NCI-H2107 treated with DMSO at 0.1 percent for 48 hours (cell line): ENCODE results near the gene LCN9.

Source experiments
- DNase-seq: peaks from one replicate; lab custom pipeline; 2025; ENCODE audit not compliant: unreplicated experiment; lab: John Stamatoyannopoulos, UW

Gene LCN9

GRCh38 chr9:135662758-135663450, at the start of gene LCN9:
LCN9 (plus strand) TSS chr9:135663309; CDS start chr9:135663322, 13 bp downstream.
- no peak for DNase-seq

GRCh38 chr9:135613946-135614805, 48.9 kb upstream of the LCN9 start:
- no peak for DNase-seq

DNA sequence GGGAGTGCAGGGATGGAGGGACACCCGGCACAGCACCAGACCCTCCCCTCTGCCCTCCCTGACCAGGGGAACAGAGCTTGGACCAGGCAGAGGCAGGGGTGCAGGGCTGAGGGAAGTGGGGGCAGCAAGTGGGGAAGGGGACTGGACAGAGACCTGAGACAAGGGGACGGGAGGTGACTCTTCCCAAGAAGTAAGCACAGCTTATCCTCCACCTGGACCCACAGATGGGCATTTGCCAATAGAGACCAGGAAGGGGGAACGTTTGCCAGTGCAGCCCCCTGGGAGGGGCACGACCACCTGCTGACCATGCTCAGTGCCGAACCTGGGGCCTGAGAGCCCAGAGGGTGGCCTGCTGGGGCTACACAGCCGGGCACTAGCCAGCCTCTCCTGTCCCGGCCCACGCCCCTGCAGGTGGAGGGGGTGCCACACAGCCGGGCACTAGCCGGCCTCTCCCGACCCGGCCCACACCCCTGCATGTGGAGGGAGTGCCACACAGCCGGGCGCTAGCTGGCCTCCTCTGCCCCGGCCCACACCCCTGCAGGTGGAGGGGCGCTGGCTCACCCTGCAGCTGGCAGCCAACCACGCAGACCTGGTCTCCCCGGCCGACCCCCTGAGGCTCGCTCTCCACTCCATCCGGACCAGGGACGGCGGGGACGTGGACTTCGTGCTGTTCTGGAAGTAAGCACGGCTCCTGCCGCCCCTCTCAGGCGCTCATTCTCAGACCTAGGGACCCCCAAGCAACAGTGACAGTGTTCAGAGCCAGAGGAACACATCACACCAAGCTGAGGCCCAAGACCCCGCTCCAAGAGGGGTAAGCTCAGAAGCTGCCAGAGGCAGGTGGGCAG, 48.1 kb upstream of the LCN9 start:
- DNase-seq: no peak

- DNase-seq: no peak
These were observed 47.2 kb upstream of the LCN9 start for GRCh38 chr9:135615666-135616618.

- no peak for DNase-seq
These were observed 46.2 kb upstream of the LCN9 start for GRCh38 chr9:135616619-135617537.

GRCh38 chr9:135617538-135617900, 45.6 kb upstream of the LCN9 start:
- no peak for DNase-seq

- no peak for DNase-seq
These were observed 45.1 kb upstream of the LCN9 start for GRCh38 chr9:135617991-135618411.

DNA sequence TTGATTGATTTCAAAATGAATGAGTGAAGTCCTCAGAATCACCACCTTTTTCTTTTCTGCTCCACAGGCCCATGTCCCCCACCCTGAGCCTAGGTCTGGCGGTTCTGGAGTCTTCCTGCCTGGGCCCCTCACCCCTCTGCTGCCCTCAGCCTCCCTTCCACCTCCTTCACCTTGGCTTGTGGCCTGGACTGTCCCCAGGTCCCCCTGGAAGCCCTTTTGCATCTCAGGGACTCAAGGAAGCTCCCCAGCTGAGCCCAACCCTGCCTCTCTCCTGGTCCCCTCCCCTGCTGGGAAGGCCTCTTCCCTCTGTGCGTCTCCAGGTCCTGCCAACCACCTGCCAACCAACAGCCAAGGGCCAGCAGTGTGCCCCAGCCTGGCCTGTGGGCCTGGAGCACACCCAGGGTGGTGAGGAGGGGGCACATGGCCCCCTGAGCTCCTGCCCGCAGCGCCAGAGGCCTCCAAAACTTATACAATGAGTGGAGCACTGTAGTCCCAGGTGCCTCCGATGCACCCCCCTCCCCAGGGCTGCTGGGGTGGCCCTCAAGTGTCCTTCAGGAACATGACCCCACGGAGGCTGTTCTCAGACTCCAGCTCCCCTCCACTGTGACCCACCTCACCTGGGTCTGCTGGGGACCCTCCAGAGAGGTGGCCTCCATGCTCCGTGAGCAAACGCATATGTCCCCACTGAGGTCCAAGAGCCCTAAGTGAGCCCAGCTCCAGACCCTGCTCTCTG, 44.1 kb upstream of the LCN9 start:
- DNase-seq: no peak

DNA sequence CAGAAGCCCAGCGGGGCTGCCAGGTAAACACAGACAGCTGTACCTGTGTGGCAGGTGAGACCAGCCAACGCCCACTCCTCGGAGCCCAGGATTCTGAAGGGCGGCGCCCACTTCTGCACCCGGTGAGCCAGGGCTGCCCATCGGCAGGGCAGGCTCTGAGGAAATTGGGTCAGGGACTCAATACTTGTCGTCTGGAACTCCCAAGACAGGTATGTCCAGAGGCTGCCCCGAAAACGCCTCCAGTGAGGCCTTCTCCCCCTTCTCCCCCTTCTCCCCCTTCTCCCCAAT, 43.6 kb upstream of the LCN9 start:
- no peak for DNase-seq

DNA sequence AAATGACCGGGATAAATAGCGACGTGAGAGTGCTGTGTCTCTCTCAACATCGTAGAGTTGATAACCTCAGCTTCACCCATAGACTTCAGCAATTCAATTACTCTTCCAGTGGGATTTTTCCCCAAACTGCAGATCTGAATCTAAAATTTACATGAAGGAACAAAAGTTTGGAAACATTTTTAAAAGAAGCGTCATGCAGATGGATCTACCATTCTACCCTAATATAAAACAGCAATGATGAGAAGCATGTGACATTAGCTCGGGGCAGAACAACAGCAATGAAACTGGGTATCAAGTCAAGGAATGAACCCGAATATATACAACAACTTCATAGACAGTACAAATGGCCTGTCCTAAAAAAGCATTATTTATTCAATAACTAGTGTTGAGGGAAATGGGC, 42.6 kb upstream of the LCN9 start:
- DNase-seq: no peak

DNA sequence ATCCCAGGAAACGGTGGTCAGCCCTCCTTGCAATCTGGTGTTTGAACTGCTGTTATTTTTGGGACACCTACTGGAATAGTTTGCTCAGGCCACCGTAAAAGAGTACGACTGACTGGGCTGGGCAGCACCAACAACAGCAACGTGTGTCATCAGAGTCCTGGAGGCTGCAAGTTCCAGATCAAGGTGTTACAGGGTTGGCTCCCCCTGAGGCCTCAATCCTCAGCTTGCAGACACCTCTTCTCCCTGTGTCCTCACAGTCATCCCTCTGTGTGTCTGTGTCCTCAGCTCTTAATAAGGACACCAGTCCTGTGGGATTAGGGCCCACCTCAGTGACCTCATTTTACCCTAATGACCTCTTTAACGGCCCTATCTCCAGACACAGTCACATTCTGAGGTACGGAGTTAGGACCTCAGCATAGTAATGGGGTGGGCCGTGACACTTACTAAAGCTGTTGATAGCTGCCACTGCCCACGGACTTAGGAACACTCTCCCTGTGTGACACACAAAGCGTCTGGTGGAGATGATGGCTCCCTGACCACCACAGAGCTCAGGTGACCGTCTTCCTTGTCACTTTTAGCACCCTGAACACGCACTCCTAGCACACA, 40.6 kb upstream of the LCN9 start:
- no peak for DNase-seq

DNA sequence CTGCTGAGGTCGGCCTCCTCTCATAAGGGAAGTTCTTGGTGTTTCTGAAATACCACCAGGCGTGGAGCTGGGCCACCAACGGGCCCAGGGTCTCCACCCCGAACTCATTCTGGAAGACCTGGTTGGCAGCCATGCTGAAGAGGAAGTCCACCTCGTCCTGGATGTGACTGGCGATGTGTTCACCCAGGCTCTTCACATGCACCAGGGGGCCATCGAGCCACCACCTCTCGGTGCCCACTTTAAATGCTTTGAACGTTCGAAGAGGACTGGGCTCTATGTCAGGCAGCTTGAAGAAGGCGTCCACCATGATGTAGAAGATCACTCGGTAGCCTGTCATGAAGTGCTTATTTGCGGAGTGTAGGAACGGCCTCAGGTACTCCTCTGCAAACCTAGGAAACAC, 38.8 kb upstream of the LCN9 start:
- DNase-seq: no peak

- DNase-seq: no peak
These were observed 30.3 kb upstream of the LCN9 start for GRCh38 chr9:135632841-135633240.

DNA sequence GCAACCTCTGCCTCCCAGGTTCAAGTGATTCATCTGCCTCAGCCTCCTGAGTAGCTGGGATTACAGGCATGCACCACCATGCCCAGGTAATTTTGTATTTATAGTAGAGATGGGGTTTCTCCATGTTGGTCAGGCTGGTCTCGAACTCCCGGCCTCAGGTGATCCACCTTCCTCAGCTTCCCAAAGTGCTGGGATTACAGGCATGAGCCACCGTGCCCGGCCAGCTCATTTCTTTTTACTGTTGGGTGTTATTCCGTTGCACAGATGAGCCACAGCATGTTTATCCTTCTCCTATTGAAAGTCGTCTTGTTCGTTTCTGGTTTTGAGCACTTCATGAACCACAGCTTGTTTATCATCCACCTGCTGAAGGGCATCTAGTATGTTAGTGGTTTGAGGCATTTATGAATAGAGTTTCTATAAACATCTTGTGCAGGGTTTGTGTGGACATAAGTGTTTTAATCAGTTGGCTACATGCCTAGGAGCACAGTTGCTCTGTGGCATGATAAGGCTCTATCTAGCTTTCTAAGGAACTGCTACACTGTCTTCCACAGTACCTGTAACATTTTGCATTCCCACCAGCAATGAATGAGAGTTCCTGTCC, 26.1 kb upstream of the LCN9 start:
- peak; percentile 38 for DNase-seq

DNA sequence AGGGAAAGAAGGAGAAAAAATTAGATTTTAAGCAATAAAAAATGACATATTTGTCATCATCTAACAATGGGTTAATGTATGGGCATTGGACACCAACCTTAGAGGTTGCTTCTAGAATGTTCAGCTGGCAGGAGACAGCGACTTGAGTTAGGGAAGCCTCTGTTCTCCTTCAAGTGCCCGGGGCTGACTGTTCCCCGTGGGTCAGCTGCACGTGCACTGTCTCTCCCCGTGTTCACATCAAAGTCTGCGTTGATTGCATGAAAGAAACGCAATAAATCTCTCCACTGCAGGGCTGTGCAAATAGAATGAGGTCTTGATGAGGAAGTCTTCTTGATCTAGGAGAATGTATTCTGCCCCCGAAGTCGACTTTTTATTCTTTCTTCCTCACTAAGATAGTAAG, 23.9 kb upstream of the LCN9 start, which contains the start of gene GLT6D1:
Gene GLT6D1, minus strand, starts transcription at position 345 of the 400 bp plus-strand sequence. CDS start 353 bp downstream, outside the sequence.
- no peak for DNase-seq

DNA sequence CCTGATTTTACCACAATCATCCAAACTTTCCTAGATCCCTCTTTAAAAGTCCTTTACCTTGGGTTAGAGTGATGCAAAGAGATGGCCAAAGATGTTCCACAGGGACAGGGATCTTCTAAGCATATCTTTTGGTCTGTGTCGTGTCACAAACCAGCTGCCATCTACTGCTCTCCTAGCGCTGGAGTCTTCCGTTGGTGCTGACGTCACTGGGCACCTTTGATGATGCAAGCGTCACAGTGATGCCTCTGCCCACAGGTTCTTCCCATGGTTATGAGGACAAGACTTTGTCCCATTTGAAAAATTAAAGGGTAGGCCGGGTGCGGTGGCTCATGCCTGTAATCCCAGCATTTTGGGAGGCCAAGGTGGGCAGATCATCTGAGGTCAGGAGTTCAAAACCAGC, 22.1 kb upstream of the LCN9 start:
- no peak for DNase-seq

DNA sequence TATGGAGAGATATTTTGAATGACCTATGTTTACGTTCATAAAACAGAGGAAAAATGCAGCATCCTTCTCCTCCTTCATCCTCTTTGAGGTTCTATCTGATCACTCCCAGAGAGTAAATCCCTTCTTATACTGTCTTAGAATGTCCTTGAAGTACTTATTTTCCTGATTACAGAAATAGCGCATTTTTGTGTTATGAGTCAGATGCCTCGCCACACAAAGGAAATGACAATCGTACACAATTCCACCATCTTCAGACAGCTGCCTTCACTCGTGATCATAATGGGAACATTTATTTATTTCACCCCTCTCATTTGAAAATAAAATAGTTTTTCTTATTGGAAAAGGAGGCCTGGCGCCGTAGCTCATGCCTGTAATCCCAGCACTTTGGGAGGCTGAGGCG, 21.4 kb upstream of the LCN9 start:
- DNase-seq: no peak

GRCh38 chr9:135644631-135645218, 18.4 kb upstream of the LCN9 start:
- DNase-seq: no peak
